ENCODE results near the gene CDH23.

The CDH23 gene

GRCh38 chr10:71459513-71459912 is 62.8 kb downstream of the CDH23 start:
- TF ChIP-seq, protein P1, sequence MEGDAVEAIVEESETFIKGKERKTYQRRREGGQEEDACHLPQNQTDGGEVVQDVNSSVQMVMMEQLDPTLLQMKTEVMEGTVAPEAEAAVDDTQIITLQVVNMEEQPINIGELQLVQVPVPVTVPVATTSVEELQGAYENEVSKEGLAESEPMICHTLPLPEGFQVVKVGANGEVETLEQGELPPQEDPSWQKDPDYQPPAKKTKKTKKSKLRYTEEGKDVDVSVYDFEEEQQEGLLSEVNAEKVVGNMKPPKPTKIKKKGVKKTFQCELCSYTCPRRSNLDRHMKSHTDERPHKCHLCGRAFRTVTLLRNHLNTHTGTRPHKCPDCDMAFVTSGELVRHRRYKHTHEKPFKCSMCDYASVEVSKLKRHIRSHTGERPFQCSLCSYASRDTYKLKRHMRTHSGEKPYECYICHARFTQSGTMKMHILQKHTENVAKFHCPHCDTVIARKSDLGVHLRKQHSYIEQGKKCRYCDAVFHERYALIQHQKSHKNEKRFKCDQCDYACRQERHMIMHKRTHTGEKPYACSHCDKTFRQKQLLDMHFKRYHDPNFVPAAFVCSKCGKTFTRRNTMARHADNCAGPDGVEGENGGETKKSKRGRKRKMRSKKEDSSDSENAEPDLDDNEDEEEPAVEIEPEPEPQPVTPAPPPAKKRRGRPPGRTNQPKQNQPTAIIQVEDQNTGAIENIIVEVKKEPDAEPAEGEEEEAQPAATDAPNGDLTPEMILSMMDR (conservative IDR thresholded peaks at IDR 0.05; ENCODE audit: low read depth) = no peak
- ChIA-PET POLR2A (ENCODE audit: low non-redundant PET) (interaction anchor here (0.6 kb wide), 1 partner anchor 281 kb away, joined by 8 read pairs; no protein-coding TSS in a partner anchor), CTCF (interaction anchor here (0.5 to 0.7 kb wide), 2 partner anchors 21 to 34 kb away, joined by 3 read pairs; no protein-coding TSS in a partner anchor)
- no peak overlapping the region for H3K27ac ChIP-seq
- DNase-seq (ENCODE audit: low spot score) = no peak

- TF ChIP-seq, protein P1 (conservative IDR thresholded peaks at IDR 0.05; ENCODE audit: low read depth) = no peak
- ChIA-PET CTCF (no interaction called here), POLR2A (ENCODE audit: low non-redundant PET) (no interaction called here)
- no peak overlapping the region for H3K27ac ChIP-seq
- no peak for DNase-seq (ENCODE audit: low spot score)
These were observed 63.9 kb downstream of the CDH23 start for GRCh38 chr10:71460615-71461014.

DNA sequence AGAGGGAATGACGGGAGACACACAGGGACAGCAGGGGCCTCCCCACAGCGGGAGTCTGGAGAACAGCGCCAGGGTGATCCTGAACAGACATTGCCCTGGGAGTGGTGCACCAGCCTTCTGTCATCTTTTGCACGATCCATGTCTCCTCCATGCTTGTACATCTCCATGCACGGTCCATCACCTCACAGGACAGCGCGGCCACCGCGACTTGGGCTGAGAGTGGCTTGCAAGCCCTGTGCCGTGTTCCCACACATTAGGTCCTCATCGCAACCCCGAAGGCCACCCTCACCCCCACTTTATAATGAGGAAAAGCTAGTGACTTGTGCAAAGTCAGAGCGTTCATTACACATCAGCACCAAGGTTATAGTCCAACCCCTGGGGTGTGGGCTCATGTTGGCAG is 64.7 kb downstream of the CDH23 start:
- POLR2A ChIA-PET (ENCODE audit: low non-redundant PET) = no interaction called here
- CTCF ChIA-PET = interaction anchor here (0.7 kb wide), 1 partner anchor 136 kb away, joined by 3 read pairs; no protein-coding TSS in a partner anchor
- no peak overlapping the region for H3K27ac ChIP-seq
- no peak for DNase-seq (ENCODE audit: low spot score)
- TF ChIP-seq, protein P1 (conservative IDR thresholded peaks at IDR 0.05; ENCODE audit: low read depth) = no peak

DNA sequence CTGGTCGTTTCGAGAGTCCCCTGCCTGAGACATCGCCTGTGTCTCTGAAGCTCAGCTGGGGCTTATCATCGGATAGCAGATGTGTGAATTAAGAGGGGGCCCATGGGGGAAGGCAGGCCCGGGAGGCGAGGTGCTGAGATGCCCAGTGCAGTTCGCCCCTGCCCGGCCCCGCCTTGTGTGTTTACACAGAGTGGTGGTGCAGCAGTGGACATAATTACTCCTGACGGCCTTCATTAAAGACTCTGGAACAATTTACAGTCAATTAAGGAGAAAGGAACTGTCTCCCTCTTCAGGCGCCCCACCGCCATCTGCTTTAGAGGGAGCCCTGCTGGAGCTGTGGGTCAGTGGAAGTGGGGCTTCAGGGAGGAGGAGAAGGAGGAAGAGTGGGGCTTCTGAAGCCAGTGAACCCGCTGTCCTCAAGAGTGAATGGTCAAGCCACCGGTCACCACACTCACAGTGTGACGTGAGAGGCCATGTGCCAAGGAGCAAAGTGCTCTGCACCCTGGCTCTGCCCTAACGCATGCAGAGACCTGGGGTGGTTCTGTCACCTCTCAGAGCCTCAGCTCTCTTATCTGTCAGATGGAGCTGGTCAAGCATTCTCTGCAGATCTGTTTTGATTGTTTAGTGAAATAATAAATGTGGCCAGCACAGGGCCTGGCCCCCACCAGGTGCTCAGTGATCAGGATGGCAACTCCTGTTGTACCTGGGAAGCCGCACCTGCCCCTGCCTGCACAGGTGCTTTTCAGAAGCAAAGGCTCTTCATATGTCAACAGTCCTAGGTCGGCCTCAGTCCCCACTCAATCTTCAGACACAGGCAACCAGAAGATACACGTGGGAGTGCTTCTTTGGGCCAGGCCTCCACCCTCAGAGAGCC is 65.6 kb downstream of the CDH23 start:
- ChIA-PET POLR2A (ENCODE audit: low non-redundant PET) (no interaction called here), CTCF (interaction anchor here (0.5 to 0.7 kb wide), 3 partner anchors 137 to 453 kb away, joined by 3 to 6 read pairs (median 4); no protein-coding TSS in a partner anchor)
- H3K27ac ChIP-seq = no peak overlapping the region
- TF ChIP-seq, protein P1 (conservative IDR thresholded peaks at IDR 0.05; ENCODE audit: low read depth) = no peak
- no peak for DNase-seq (ENCODE audit: low spot score)

DNA sequence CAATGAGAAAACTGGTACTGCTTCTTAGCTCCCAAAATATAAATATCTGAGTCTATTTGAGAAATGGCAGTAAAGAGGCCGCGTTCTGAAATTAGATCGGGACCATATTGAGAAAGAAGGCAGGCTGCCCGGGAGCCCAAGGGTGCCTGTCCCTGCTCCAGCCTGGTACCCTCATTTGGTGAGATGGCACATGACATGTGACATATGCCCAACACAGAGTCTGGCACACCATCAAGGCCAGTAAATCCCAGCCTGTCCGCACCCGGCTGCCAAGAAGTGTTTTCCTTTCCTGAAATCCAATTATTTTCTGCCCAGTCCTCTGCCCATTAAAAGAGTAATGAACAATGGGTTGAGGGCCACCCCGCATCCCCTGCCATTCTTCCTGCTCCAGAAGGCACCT is 66.4 kb downstream of the CDH23 start:
- CTCF ChIA-PET = interaction anchor here (0.5 kb wide), 1 partner anchor 452 kb away, joined by 6 read pairs; no protein-coding TSS in a partner anchor
- no peak overlapping the region for H3K27ac ChIP-seq
- POLR2A ChIA-PET (ENCODE audit: low non-redundant PET) = no interaction called here
- TF ChIP-seq, protein P1 (conservative IDR thresholded peaks at IDR 0.05; ENCODE audit: low read depth) = no peak
- DNase-seq (ENCODE audit: low spot score) = no peak

DNA sequence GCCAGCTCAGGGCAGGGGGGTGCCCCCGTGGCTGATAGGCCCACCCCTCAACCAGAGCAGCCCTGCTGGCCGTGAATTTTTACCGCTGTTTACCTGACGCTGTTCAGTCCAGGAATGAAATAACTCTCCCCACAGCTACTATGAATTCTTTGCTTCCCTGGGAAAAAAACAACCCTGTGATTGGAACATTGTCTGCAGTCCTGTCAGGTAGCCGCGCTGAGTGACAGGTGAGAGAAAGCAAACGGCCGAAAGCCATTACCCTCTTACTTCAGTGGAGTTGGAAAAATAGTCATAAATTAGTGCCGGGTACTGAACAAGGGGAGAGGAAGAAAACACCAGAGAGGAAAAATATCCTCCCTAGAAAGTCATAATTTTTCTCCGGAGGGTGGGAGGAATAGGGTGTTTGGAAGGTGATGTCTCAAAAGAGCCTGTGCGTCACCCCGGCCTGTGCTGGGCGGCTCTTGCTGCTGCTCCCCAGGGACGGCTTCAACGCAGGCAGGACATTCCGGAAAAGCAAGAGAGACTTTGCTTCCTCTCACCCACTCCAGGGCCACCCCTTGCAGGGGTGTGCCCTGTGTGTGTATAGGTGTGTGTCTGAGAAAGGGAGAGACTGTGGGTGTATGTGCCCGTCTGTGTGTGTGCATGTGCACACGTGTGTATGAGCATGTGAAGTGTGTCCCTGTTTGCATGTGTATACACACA is 69.0 kb downstream of the CDH23 start:
- no peak for DNase-seq (ENCODE audit: low spot score)
- ChIA-PET POLR2A (ENCODE audit: low non-redundant PET) (no interaction called here), CTCF (interaction anchor here (0.6 kb wide), 2 partner anchors 123 to 1642 kb away, joined by 3 read pairs; no protein-coding TSS in a partner anchor)
- H3K27ac ChIP-seq = no peak overlapping the region
- TF ChIP-seq, protein P1 (conservative IDR thresholded peaks at IDR 0.05; ENCODE audit: low read depth) = no peak

Data from RWPE1 (cell line).